Hematopoietic multipotent progenitor cell treated with erythropoietin and hydrocortisone succinate and interleukin-3 and kit ligand, for 8 days (in vitro differentiated cells): ENCODE results near the gene PLA2G4D.

Experiments used
- DNase-seq: peaks from one replicate; pipeline ENCODE4 v3.0.0-alpha.2; 2015

PLA2G4D gene

DNA sequence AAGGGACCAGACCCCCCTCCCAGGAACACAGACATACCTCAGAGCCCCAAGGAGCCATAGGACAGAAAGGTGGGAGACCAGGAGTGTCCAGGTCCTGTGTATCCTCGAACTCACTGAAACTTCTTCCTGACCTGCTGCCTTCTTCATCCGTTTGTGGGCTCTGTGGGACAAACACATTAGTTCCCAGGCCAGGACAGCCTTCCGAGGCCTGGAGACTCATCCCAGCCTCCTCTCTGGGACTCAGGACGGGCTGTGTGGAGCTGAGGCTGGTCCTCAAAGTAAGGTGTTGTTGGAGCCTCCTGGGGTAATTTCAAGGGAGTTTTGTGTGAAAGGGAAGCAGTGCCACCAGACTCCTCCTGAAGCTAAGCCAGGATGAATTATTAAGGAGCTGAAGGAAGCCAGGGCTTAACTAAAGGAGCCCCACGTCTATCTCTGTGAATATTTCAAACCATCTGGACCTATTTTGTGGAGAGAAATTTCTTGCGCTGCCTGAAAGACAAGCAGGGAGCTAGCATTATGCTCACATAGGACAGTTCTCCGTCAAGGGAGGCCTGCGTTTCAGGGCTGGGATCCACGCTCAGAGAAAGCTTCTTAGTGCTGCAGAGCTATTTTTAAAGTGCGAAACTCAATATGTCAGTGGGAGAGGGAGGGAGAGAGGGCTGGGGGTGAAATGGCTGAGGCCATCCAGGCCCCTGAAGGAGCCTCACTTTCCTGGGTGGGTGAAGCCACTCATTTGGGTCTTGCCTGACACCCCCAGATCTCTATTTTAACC lies 43.7 kb downstream of the PLA2G4D start:
- no peak for DNase-seq

DNA sequence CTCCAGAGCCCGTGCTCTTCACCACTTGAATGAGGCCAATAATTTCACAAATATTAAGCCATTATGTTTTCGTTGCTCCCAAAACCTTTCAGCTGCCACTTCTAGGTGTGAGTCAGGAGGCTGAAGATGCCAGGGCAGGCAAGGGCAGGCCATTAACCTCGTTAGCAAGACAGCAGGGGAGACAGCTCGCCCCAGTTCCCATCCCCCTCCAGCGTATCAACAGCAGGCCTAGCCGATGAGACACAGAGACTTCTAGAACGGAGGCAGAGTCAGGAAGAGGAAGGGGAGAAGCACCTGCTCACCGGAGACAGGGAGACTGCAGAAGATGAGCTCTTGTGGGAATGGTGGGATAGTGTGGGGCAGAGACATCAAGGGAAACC lies 45.6 kb downstream of the PLA2G4D start:
- DNase-seq = no peak

DNA sequence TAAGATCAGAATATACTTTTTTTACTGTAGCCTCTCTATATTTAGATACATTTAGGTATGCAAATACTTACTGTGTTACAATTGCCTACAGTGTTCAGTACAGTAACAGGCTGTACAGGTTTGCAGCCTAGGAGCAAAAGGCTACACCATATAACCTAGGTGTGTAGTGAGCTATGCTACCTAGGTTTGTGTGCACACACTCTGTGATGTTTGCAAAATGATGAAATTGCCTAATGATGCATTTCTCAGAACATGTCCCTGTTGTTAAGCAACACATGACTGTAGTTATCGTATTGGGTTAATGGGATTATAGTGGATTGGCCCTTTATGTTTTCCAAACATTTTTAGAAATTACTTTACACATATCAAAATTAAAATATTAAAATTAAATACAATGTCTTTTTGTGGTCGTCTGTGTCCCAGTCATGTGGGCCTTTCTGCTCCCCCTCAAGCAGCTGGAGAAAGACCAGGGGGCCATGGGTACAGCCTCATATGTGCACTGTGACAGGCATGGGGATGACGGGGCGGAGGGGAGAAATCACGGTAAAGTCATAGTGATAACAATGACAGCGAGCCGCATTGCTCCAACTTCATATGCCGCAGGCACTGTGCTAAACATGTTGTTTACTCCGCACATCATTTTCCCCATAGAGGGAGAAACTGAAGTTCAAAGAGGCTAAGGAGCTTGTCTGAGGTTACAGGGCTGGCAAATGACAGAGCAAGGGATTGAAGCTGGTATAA lies 46.1 kb downstream of the PLA2G4D start:
- no peak for DNase-seq

DNA sequence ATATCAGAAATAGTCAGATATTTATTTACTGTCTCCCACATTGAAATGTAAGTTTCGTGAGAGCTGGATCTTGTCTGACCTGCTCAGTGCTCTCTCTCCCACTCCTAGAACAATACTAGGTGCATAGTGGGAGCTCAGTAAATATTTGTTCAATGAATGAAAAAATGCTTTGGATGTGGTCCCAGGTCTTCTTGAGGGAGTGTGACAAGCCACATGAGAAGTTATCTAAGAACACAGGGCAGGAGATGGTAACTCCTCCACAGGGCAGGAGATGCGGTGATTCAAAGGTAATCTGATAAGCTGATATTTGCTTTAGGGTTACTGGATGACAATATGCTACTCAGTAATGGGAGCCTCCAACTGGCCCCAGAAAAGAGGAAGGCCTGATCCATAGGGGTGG lies 47.8 kb downstream of the PLA2G4D start:
- DNase-seq = no peak

DNA sequence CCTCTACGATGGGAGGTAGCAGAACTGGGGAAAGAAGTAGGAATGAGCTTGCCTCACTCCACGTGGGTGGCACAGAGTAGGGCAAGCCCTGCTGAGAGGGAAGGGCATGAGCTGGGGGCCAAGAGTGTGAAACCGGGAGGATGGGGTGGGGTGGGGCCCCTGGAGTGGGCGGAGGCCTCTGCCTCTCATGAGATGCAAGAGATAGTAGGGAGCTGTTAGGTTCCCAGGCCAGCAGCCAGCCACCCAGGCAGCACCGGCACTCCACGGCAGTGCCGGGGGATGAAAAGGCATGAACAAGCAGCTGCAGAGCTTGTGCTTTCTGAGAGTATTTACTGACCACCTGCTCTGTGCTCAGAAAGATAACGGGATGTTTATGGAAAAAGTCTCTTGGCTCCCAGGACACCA lies 49.1 kb downstream of the PLA2G4D start:
- DNase-seq = peak; percentile 17

DNA sequence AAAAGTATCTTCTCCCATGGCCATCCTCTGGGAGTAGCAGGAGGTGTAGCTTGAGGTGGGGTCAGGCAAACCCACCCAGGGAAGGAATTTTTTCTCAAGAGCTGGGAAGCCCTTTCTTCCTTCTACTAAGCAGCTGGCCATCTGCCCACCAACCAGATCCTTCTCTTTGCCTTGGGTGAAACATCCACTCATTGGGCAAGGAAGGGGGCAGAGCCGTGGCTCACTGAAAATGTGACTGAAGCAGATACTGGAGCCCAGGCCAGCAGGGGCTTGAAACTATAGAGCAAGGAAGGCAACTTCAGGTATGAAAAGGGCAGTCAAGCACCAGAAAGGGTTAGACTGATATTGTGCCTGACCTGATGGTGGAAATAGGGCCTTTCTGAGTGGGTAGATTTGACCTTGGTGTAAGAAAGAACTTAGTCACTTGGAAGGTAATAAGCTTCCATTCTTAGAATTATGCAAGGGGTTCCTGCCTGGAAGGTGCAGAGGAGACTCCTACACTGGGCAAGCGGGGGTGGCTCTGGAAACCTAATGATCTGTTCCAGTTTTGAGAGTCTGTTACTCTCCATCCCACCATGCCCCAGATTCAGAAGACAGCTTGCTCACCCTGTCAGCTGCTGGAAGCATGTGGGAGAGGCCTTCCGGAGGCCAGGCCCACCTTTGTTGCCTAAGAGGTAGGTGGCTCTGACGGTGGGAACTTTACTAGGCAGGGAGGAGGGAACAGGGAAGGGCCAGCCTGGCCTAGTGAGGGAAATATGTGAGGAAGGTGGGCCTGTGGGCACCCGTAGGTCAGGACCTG lies 51.6 kb downstream of the PLA2G4D start:
- no peak for DNase-seq

DNA sequence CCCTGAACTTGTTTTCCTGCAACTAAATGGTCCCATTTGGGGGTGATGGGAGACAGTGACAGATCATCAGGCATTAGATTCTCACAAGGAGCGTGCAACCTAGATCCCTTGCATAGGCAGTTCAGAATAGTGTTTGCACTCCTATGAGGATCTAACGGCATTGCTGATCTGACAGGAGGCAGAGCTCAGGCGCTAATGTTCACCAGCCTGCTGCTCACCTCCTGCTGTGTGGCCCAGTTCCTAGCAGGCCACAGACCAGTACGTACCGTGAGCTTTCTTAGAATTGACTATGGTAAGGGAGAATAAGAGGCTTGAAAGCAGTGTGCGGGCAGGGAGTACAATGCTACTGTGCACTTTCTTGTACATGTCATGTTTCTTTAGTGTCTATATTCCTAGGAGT lies 56.0 kb downstream of the PLA2G4D start:
- no peak for DNase-seq

DNA sequence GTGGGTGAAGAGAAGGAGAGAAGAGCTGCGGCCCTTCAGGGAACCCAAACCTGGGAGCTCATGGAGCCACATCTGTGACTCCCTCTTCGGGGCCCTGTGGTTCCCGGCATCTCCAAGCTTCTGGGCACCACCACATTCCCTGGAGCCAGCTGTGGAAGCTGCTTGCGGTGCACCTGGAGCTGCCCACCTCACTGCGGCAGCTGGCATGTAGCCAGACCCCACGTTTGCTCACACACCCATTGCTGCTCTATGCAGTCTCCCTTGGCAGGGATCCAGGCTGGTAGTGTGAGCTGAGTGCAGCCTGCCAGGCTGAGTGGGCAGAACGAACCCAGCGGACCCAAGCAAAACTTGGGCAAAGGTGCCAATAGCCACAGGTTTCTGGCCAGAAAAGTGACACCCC lies 56.7 kb downstream of the PLA2G4D start:
- DNase-seq = peak; percentile 12

DNA sequence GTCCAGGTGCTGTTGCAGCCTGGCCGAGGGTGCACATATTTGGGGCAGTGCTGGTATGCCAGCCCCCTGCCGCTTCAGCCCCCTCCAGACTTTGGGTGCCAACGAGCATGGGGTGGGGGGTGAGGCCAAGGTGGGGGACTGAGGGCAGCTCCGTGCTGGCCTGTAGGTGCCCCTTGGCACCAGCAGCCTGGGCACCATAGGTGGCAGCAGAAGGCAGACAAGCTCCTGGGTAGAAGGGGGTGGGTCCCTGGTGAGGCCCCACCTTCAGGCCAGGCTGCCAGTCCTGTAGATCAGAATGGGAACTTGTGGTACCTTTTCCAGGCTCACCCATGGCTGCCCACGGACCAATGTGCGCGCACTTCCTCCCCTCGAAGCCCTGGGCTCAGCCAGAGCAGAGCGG lies 57.4 kb downstream of the PLA2G4D start:
- no peak for DNase-seq

DNA sequence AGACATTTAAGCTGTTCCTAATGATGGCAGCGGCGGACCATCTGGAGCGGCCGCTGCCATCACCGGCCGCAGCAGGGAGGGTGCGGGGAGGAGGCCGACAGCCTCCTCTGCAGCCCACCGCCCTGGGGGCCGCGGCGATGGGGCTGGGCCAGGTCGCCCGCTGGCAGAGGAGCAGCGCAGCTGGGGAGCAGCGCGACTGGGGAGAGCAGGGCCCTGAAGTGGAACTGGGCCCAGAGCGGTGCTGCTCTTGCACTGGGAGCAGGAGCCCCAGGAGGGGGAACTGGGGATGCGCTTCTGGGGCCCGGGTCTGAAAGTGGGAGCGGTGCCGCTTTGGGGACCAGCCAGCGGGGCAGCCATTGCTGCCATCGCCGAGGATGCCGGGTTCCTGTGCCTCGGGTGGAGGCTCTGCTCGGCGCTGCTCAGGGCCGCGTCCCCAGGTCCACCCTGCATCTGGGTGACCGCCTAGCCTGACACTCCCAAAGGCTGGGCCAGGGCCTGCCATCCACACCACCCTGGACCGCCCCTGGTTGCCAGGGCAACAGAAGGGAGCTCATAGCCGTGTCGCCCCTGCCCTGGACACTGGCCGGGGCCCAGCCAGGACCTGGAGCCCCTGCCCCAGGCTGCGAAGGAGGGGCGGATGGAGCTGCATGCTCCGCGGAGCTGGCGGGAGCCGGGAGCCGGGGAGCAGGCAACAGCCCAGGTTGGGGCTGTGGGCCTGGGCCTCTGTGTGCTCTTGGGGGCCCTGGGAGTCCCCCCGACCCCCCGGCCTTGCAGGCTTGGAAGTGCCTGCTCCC lies 58.1 kb downstream of the PLA2G4D start:
- no peak for DNase-seq

DNA sequence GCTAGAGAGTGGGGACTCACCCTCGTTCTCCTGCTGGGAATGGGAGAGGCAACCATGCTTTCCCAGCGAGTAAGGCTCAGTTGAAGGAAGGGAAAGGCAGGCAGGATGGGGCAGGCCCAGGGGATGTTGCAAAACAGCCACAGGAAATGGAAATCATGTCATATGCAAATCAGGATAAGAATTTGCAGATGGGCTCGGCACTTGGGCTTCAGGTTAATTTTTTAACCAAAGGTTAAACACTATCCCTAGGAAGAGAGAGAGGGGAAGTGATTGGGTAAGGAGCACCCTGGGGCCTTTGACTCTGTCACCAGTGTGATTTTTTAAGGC lies 59.0 kb downstream of the PLA2G4D start:
- no peak for DNase-seq

DNA sequence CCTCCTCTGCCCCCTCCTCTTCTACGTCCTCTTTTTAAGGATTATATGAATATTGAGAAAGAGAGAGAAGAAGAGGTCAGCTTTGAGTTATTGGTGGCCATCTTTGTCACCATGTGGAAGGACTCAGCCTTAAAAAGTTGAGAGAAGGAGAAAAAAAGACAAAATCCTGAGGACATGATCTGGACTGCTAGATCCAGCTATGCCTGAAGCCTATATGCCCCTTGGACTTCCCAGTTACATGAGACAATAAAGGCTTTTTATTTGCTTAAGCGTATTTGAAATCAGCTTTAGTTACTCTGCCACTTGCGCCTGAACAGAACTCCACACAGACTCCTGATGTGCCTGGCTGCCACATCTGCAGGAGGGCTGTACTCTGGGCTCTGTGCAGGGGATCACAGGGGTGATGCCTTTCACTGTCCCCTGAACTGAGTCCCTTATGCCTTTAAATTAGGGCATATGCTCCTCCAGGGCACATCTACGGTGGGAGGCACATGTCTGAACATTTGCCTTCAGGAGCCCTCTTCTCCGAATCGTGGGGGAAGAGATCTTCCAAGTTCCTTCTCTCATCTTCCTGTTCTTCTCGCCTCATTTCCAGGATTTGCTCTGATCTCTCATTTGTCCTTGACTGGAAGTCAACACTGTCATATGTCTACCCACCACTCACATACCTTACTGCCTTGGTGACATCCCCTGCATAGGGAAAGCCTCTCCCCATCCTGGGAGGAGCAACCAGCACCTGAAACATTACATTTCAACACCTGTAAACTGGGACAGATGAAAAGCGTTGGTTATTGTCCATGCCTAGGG lies 59.5 kb downstream of the PLA2G4D start:
- no peak for DNase-seq

DNA sequence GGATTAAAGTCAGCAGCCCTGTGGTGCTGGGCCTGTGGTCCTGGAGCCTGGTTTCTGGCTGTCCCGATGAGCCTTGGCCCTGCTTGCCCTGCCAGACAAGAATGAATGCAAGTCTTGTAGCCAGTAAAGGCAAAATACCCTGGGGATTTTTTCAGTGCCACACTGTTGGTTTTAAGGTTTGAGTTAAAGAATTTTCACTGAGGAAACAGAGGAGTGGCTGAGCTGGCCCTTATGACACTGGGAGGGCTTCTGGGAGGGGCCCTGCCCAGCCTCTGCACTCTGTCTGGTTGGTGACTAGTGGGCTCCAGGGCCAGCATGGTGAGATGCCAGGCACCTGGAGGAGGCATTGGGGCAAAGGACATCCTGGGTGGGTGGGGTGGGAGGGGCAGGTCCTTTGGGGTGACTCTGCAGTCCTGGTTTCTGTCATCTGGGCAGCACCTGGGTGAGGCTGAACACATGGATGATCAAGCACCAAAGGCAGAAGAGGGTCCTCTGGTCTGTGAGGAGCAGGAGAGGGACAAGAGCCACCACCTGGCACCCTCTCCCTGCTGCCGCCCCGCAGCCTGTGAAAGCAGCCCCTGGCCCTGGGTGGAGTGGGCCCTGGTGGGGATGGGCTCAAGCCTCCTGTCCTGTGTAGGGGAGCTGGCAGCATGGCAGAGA lies 61.0 kb downstream of the PLA2G4D start:
- DNase-seq = no peak

DNA sequence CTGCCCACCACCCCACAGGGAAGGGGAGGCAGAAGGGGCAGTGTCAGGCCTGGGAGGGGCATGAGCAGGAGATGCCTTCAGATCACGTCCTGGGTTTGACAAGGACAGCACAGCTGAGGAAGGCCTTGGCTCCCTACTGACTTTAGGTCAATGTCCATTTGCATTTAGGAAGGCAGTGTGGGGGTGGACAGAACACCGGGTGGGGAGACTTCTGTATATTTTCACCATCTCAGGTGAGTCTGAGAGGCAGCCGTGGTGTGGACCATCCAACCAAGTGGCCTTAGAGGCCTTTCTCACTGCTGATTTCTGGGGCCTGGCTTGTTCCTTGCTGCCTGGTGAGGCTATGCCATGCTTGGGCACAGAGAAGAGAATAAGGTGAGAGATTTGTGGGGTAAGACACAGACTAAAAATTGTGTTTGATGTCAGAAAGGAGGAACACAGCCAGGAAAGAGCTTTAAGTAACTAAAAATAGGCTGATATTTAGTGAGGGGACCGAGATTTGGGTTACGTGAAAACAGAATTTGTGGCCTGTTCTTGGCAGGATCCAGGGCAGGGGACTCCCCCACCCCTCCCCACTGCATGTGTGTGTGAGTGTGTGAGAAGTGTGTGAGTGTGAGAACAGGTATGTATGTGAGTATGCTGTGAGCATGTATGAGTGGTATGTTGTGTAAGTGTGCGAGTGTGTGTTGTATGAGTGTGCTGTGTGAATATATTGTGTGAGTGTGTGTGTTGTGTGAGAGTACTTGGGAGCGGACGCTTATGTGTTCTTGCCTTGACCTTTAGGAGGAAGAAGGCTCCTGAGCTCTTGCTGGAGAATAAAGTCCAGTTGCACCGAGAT lies 61.8 kb downstream of the PLA2G4D start:
- no peak for DNase-seq

DNA sequence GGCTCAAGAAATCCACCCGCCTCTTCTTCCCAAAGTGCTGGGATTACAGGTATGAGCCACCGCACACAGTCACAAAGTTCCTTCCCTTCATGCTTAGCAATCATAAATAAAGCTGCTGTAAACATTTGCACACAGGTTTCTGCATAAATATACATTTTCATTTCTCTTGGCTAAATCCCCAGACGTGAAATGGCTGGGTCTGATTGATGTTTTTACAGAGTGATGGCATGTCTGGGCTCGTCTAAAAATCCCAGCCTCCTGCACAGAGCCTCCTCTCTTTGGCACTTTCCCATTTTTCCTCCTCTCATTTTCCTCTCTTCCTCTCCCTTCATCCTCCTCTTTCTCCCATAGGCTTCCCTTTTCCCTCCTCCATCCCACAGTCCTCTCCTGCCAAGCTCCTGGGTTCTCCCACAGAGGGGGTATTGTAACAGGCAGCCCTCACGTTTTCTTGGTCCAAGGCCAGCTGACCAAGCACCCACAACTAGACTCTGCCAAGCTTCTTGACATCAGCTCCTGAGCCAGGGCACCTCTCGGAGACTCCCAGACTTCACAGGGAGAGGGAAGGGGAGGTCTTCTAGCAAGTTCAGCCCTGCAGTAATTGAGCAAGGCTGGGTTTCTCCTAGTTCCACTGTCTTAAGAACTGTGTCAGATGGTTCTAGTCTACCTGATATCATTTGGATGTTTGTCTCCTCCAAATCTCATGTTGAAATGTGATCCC lies 63.0 kb downstream of the PLA2G4D start:
- DNase-seq = no peak

DNA sequence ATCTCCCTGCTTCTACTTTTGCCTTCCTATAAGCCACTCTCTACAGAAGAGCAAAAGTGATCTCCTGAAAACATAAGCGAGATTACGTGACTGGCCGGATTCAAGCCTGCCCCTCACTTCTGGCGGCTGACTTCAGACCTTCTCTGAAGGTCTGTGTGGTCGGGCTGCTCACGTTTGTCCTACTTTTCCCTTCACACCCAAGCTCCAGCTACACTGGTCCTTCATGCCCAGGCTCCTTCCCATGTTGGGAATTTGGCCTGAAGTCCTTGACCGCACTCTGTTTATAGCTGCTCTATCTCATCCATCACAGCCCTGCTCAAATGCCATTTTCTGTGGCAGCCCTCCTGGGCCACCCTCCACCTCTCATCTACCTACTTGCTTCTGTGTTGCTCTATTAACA lies 66.8 kb downstream of the PLA2G4D start:
- DNase-seq = no peak

DNA sequence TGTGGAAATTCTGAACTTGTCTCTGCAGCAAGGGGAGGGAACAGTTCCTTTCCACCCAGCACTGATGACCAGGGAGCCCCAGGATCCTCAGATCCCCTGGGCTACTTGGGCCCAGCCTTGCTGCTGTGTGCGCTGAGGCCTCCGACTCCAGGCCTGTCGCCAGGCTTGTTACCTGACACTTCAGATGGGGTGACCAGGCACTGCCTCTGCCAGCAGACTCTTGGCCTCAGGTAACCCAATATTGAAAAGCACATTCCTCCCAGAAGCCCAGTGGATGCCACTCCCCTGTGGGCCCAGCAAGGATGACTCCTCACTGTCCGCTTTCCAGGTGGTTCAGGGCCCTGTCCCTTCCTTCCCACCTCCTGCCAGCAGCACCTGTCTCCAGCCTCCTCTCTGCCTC lies 70.1 kb downstream of the PLA2G4D start:
- no peak for DNase-seq

DNA sequence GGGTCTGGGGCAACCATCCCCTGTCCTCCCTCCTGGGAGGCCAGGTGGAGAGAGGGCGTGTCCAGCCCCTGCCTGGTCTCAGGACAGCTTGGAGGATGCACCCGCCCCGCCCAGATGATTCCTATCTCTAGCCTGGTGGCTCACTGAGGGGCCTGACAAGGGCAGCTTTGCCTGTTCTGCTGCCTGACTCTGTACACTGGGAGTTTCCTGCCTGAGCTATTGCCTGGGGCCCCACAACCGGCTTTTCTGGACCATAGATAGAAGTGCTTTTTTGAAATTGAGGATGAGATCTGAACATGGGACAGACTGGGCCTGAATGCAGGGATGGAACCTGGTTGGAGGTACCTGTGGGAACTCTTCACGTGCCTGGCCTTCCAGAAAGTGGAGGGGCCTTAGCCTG lies 72.8 kb downstream of the PLA2G4D start:
- no peak for DNase-seq

DNA sequence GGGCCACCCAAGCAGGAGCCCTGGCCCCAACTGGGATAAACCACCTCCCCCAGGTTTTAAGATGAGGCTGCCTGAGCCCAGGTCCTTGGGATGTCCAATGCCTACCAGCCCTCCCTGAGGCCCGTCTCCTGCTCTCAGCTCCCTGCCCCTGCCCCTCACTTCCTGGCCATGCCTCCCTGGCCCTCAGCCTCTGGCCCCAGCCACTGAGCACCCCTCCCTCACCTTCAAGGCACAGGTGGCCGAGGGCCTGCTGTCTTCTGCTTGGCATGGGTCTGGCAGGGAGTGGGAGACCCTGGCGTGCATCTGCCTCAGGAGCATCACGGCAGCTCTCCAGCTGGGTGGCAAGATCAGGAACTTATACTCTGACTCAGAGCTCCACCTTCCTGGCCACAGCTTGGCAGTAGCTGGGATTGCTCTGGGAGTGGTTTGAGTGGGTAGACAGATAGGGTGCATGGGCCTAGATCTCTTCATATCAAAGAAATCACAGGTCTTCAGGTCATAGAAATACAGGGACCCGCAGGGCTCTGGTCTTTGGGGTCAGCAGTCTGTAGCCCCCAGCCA lies 73.6 kb downstream of the PLA2G4D start, which contains the start of gene PLA2G4E:
Gene PLA2G4E, minus strand, starts transcription at position 330 of the 561 bp plus-strand sequence. Its CDS starts 12 bp downstream, at position 318.
- peak; percentile 9 for DNase-seq
